ENCODE data around the gene MCF2L. TPM values are rescaled to one million over a fixed set of nuclear protein-coding genes. Genes with fewer than 3 reads are reported as not detected.

The MCF2L gene
- total RNA-seq, 1 experiment from 2014 or later: 5.9 TPM

DNA sequence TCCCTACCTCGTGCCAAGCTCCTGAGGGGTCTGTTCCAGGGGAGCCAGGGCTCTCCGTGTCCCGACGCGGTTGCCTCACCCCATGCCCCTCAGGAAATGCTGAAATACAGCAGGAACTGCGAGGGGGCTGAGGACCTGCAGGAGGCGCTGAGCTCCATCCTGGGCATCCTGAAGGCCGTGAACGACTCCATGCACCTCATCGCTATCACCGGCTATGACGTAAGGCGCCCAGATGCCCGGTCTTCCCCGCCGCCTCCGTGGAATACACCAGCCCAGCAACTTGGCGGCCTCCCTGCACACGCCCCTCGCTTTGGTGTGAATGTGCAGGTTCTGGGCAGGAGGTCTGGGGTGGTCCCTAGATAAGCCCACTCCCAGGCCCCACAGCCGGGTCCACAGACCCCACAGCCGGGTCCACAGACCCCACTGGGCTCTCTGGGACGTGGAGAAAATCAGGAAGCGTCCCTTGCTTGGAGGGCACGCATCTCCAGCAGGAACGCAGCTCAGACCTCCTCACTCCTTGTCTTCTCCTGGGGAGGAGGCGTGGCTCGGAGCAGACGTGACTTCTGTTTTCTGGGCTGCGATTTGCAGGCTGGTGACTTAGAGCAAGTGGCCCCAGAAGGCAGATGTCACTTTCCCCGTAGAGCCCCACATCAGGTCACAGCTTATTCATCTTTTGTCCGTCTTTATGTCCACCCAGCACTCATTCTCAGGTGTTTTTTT, 117.2 kb downstream of the MCF2L start:
- ATAC-seq: no peak
- H3K79me2 ChIP-seq (ENCODE audit: low read length): no peaks in the 10 kb centered on the region
- no TSS peak for BruUV-seq (replicated peaks)
- H3K36me3 ChIP-seq (ENCODE audit: low read depth, low read length): no peaks in the 10 kb centered on the region
- TF ChIP-seq EZH2phosphoT487 (IDR thresholded peaks at IDR 0.05; ENCODE audit: borderline replicate concordance, low read length) (no peak), EZH2 (IDR thresholded peaks at IDR 0.05; ENCODE audit: low read length, unreplicated experiment) (no peak)
- TF ChIP-seq, protein P1, sequence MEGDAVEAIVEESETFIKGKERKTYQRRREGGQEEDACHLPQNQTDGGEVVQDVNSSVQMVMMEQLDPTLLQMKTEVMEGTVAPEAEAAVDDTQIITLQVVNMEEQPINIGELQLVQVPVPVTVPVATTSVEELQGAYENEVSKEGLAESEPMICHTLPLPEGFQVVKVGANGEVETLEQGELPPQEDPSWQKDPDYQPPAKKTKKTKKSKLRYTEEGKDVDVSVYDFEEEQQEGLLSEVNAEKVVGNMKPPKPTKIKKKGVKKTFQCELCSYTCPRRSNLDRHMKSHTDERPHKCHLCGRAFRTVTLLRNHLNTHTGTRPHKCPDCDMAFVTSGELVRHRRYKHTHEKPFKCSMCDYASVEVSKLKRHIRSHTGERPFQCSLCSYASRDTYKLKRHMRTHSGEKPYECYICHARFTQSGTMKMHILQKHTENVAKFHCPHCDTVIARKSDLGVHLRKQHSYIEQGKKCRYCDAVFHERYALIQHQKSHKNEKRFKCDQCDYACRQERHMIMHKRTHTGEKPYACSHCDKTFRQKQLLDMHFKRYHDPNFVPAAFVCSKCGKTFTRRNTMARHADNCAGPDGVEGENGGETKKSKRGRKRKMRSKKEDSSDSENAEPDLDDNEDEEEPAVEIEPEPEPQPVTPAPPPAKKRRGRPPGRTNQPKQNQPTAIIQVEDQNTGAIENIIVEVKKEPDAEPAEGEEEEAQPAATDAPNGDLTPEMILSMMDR (conservative IDR thresholded peaks at IDR 0.05; ENCODE audit: low read depth, low read length): no peak
- H3K4me2 ChIP-seq (ENCODE audit: low read length): no peak overlapping the region
- no peaks in the 10 kb centered on the region for H3K9me3 ChIP-seq (ENCODE audit: low read length)
- ChIA-PET CTCF (no interaction called here), POLR2A (ENCODE audit: unreplicated experiment) (no interaction called here)
- H3K9ac ChIP-seq (ENCODE audit: low read length): no peak overlapping the region
- intact Hi-C loops (cut with micrococcal nuclease): no loop called here
- no peak for DNase-seq
- H3K9me2 ChIP-seq (replicated peaks; ENCODE audit: low read length): no peaks in the 10 kb centered on the region
- no peak overlapping the region for H3K4me3 ChIP-seq (ENCODE audit: low read length)
- H3K27me3 ChIP-seq (ENCODE audit: low read length): no peaks in the 10 kb centered on the region
- H3K27ac ChIP-seq (ENCODE audit: low read length): no peak overlapping the region
- H3F3A ChIP-seq (ENCODE audit: low read length, unreplicated experiment): no peaks in the 10 kb centered on the region
- no peaks in the 10 kb centered on the region for H4K20me1 ChIP-seq (ENCODE audit: low read length)
- H3K4me1 ChIP-seq (ENCODE audit: insufficient read depth, low read length): peaks cover 4% of the 10 kb centered on the region; the same call in 1 of the 2 replicates
- no peak overlapping the region for H2AFZ ChIP-seq (ENCODE audit: low read length)

DNA sequence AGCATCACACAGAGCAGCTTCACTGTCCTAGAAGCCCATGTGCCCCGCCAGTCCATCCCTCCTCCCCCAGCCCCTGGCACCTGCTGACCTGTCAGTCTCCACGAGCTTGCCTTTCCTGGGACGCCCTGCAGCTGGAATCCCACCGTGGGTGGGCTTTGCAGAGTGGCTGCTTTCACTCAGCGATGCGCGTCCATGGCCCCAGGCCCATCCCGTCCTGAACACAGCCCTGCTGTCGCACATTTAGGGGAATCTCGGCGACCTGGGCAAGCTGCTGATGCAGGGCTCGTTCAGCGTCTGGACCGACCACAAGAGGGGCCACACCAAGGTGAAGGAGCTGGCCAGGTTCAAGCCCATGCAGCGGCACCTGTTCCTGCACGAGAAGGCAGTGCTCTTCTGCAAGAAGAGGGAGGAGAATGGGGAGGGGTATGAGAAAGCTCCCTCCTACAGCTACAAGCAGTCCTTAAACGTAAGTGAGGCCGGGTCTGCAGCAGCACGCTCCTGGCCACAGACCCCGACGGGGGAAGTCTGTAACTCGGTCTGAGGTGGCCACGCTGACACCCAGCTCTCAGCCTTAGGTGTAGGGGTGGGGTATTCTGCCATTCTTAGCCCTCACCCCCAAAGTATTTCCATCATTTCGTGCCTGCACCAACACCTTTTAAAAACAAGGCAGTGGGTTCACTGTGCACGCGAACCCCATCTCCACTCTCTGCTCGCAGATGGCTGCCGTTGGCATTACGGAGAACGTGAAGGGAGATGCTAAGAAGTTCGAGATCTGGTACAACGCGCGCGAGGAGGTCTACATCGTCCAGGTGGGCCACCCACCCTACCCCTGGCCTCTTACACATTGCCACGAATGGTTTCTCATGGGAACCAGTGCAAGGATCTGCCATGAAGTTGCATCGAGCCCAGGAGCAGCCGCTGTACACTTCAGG, 118.2 kb downstream of the MCF2L start:
- no TSS peak for BruUV-seq (replicated peaks)
- H3F3A ChIP-seq (ENCODE audit: low read length, unreplicated experiment): no peaks in the 10 kb centered on the region
- no peak overlapping the region for H3K4me2 ChIP-seq (ENCODE audit: low read length)
- no peaks in the 10 kb centered on the region for H3K36me3 ChIP-seq (ENCODE audit: low read depth, low read length)
- no peaks in the 10 kb centered on the region for H3K79me2 ChIP-seq (ENCODE audit: low read length)
- CTCF ChIA-PET: no interaction called here
- H4K20me1 ChIP-seq (ENCODE audit: low read length): no peaks in the 10 kb centered on the region
- no peak overlapping the region for H3K4me3 ChIP-seq (ENCODE audit: low read length)
- no peaks in the 10 kb centered on the region for H3K9me2 ChIP-seq (replicated peaks; ENCODE audit: low read length)
- no peak for TF ChIP-seq EZH2phosphoT487 (IDR thresholded peaks at IDR 0.05; ENCODE audit: borderline replicate concordance, low read length)
- no peak for TF ChIP-seq EZH2 (IDR thresholded peaks at IDR 0.05; ENCODE audit: low read length, unreplicated experiment)
- TF ChIP-seq, protein P1 (conservative IDR thresholded peaks at IDR 0.05; ENCODE audit: low read depth, low read length): no peak
- peaks cover 4% of the 10 kb centered on the region; the same call in 1 of the 2 replicates for H3K4me1 ChIP-seq (ENCODE audit: insufficient read depth, low read length)
- no peak for ATAC-seq
- H3K27ac ChIP-seq (ENCODE audit: low read length): no peak overlapping the region
- POLR2A ChIA-PET (ENCODE audit: unreplicated experiment): no interaction called here
- intact Hi-C loops (cut with micrococcal nuclease): no loop called here
- H3K9me3 ChIP-seq (ENCODE audit: low read length): no peaks in the 10 kb centered on the region
- H3K27me3 ChIP-seq (ENCODE audit: low read length): no peaks in the 10 kb centered on the region
- no peak for DNase-seq
- no peak overlapping the region for H3K9ac ChIP-seq (ENCODE audit: low read length)
- no peak overlapping the region for H2AFZ ChIP-seq (ENCODE audit: low read length)
